ENCODE results near the gene SLC25A39. TPM values are rescaled to one million over a fixed set of nuclear protein-coding genes. Genes with fewer than 3 reads are reported as not detected.
A peak's percentile ranks its signal among the peaks of the same experiment; 100 is the strongest.

SLC25A39 gene
- total and polyA plus RNA-seq, 2 of the 13 experiments (the other 11 are each of a cell fraction or from before 2014, with no cell fraction given): 144 to 151 TPM

- TF ChIP-seq, protein P1, sequence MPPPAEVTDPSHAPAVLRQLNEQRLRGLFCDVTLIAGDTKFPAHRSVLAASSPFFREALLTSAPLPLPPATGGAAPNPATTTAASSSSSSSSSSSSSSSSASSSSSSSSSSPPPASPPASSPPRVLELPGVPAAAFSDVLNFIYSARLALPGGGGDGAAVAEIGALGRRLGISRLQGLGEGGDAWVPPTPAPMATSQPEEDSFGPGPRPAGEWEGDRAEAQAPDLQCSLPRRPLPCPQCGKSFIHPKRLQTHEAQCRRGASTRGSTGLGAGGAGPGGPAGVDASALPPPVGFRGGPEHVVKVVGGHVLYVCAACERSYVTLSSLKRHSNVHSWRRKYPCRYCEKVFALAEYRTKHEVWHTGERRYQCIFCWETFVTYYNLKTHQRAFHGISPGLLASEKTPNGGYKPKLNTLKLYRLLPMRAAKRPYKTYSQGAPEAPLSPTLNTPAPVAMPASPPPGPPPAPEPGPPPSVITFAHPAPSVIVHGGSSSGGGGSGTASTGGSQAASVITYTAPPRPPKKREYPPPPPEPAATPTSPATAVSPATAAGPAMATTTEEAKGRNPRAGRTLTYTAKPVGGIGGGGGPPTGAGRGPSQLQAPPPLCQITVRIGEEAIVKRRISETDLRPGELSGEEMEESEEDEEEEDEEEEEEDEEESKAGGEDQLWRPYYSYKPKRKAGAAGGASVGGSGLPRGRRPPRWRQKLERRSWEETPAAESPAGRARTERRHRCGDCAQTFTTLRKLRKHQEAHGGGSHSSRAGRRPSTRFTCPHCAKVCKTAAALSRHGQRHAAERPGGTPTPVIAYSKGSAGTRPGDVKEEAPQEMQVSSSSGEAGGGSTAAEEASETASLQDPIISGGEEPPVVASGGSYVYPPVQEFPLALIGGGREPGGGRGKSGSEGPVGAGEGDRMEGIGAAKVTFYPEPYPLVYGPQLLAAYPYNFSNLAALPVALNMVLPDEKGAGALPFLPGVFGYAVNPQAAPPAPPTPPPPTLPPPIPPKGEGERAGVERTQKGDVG (CRISPR knock-in tag; IDR thresholded peaks at IDR 0.05; ENCODE audit: borderline replicate concordance): 0 out of 2 replicates have a peak, but pooled peaks have one; percentile 25
- TF ChIP-seq NBN (conservative IDR thresholded peaks at IDR 0.05): no peak
- no peak for TF ChIP-seq MBNL3 (CRISPR knock-in tag; conservative IDR thresholded peaks at IDR 0.05)
- TF ChIP-seq ZNF224 (CRISPR knock-in tag; IDR thresholded peaks at IDR 0.05): no peak
- TF ChIP-seq ESRRA (CRISPR knock-in tag; IDR thresholded peaks at IDR 0.05; ENCODE audit: low read depth): no peak; the same call in 1 of the 2 replicates
- no peak for TF ChIP-seq NR1H2 (CRISPR knock-in tag; IDR thresholded peaks at IDR 0.05; ENCODE audit: borderline replicate concordance, low read depth)
- no peak for TF ChIP-seq ZKSCAN8 (CRISPR knock-in tag; IDR thresholded peaks at IDR 0.05; ENCODE audit: borderline replicate concordance)
- 0 out of 2 replicates have a peak, but pooled peaks have one; percentile 3 for TF ChIP-seq PITX1 (CRISPR knock-in tag; IDR thresholded peaks at IDR 0.05)
- no peak for TF ChIP-seq ZNF260 (CRISPR knock-in tag; IDR thresholded peaks at IDR 0.05; ENCODE audit: borderline replicate concordance, low read depth)
- no peak for TF ChIP-seq SKIL (CRISPR knock-in tag; IDR thresholded peaks at IDR 0.05; ENCODE audit: borderline replicate concordance)
- no peak for TF ChIP-seq ZNF317 (CRISPR knock-in tag; IDR thresholded peaks at IDR 0.05)
- TF ChIP-seq GPBP1L1 (CRISPR knock-in tag; IDR thresholded peaks at IDR 0.05): no peak
- TF ChIP-seq ZC3H4 (CRISPR knock-in tag; IDR thresholded peaks at IDR 0.05; ENCODE audit: borderline replicate concordance): no peak
- TF ChIP-seq HMGA1 (CRISPR knock-in tag; conservative IDR thresholded peaks at IDR 0.05): no peak
- no peak for TF ChIP-seq BCL6 (CRISPR knock-in tag; IDR thresholded peaks at IDR 0.05)
- no peak for TF ChIP-seq REPIN1 (CRISPR knock-in tag; IDR thresholded peaks at IDR 0.05; ENCODE audit: borderline replicate concordance, low read depth)
- TF ChIP-seq, protein P2, sequence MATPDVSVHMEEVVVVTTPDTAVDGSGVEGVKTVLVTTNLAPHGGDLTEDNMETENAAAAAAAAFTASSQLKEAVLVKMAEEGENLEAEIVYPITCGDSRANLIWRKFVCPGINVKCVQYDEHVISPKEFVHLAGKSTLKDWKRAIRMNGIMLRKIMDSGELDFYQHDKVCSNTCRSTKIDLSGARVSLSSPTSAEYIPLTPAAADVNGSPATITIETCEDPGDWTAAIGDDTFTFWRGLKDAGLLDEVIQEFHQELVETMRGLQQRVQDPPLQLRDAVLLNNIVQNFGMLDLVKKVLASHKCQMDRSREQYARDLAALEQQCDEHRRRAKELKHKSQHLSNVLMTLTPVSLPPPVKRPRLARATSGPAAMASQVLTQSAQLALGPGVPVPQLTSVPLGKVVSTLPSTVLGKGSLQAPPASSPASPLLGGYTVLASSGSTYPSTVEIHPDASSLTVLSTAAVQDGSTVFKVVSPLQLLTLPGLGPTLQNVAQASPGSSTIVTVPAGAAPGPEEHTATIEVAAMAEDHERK (CRISPR knock-in tag; IDR thresholded peaks at IDR 0.05; ENCODE audit: low read depth): no peak
- 0 out of 2 replicates have a peak, but pooled peaks have one; percentile 33 for TF ChIP-seq ZNF235 (CRISPR knock-in tag; IDR thresholded peaks at IDR 0.05; ENCODE audit: borderline replicate concordance)
- TF ChIP-seq, protein P3, sequence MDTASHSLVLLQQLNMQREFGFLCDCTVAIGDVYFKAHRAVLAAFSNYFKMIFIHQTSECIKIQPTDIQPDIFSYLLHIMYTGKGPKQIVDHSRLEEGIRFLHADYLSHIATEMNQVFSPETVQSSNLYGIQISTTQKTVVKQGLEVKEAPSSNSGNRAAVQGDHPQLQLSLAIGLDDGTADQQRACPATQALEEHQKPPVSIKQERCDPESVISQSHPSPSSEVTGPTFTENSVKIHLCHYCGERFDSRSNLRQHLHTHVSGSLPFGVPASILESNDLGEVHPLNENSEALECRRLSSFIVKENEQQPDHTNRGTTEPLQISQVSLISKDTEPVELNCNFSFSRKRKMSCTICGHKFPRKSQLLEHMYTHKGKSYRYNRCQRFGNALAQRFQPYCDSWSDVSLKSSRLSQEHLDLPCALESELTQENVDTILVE (CRISPR knock-in tag; IDR thresholded peaks at IDR 0.05): 0 out of 2 replicates have a peak, but pooled peaks have one; percentile 10
- no peak for TF ChIP-seq HOXA7 (CRISPR knock-in tag; IDR thresholded peaks at IDR 0.05)
Measured at GRCh38 chr17:44324092-44324570, 492 bp downstream of the SLC25A39 start (continued).
